Neural cell (in vitro differentiated cells): ENCODE measurements around the gene MEDAG. TPM values are rescaled to one million over a fixed set of nuclear protein-coding genes. Genes with fewer than 3 reads are reported as not detected.

Experiments used
- H2AFZ ChIP-seq: fragments of 200-600, 300-800 bp; sonication (generic), shearing (Covaris generic); 2 replicates; pipeline ENCODE4 v1.6.0; 2014; ENCODE audit warnings: low read depth, mild to moderate bottlenecking, antibody characterized with exemption, low read length, moderate library complexity
- H3F3A ChIP-seq: fragments of 200-600 bp; shearing (Covaris generic); 2 replicates; pipeline ENCODE4 v1.6.1; 2016; ENCODE audit warnings: mild to moderate bottlenecking, moderate library complexity, mixed read lengths, antibody characterized with exemption, low read length; ENCODE audit not compliant: insufficient read depth, poor library complexity, severe bottlenecking
- H3K27ac ChIP-seq: fragments of 200-600, 300-800 bp; sonication (generic), shearing (Covaris generic); 2 replicates; pipeline ENCODE4 v1.5.1; 2014; ENCODE audit warnings: mild to moderate bottlenecking, low read length, moderate library complexity
- H3K27me3 ChIP-seq: fragments of 300-800, 200-600 bp; sonication (generic), shearing (Covaris generic); 2 replicates; pipeline ENCODE4 v1.6.0; 2014; ENCODE audit warnings: mild to moderate bottlenecking, low read depth, low read length, moderate library complexity; ENCODE audit not compliant: insufficient read depth
- H3K36me3 ChIP-seq: fragments of 300-800, 200-600 bp; sonication (generic), shearing (Covaris generic); 2 replicates; pipeline ENCODE4 v1.5.1; 2014; ENCODE audit warnings: mild to moderate bottlenecking, antibody characterized with exemption, low read length, moderate library complexity; ENCODE audit not compliant: insufficient read depth
- H3K4me2 ChIP-seq: fragments of 300-800, 200-600 bp; sonication (generic), shearing (Covaris generic); 2 replicates; pipeline ENCODE4 v1.6.0; 2014; ENCODE audit warnings: mild to moderate bottlenecking, low read length
- H3K4me3 ChIP-seq: fragments of 300-800, 200-600 bp; sonication (generic), shearing (Covaris generic); 2 replicates; pipeline ENCODE4 v1.5.1; 2014; ENCODE audit warnings: mild to moderate bottlenecking, low read length, moderate library complexity
- H3K79me2 ChIP-seq: fragments of 200-600 bp; shearing (Covaris generic); replicated peaks from 2 replicates; pipeline ENCODE4 v1.6.0; 2014; ENCODE audit warnings: mild to moderate bottlenecking, low read length, moderate library complexity; ENCODE audit not compliant: insufficient read depth
- H3K9ac ChIP-seq: fragments of 300-800, 200-600 bp; sonication (generic), shearing (Covaris generic); 2 replicates; pipeline ENCODE4 v1.6.1; 2016; ENCODE audit warnings: mild to moderate bottlenecking, low read length, mixed read lengths
- H3K9me2 ChIP-seq: fragments of 200-600 bp; shearing (Covaris generic); 2 replicates; pipeline ENCODE4 v1.6.1; 2016; ENCODE audit warnings: mild to moderate bottlenecking, low read length, mixed read lengths; ENCODE audit not compliant: insufficient read depth
- H3K9me3 ChIP-seq: fragments of 200-600, 300-800 bp; sonication (generic), shearing (Covaris generic); 2 replicates; pipeline ENCODE4 v1.6.1; 2016; ENCODE audit warnings: mild to moderate bottlenecking, mixed run types, low read length, moderate library complexity, mixed read lengths
- H4K20me1 ChIP-seq: fragments of 200-600 bp; shearing (Covaris generic); 2 replicates; pipeline ENCODE4 v1.6.1; 2016; ENCODE audit warnings: mild to moderate bottlenecking, mixed run types; ENCODE audit not compliant: insufficient read depth
- EP300 ChIP-seq: fragments of 450-650 bp; conservative IDR thresholded peaks from 2 replicates; pipeline ENCODE4 v1.6.1; 2014; ENCODE audit warnings: antibody characterized with exemption, mild to moderate bottlenecking, moderate library complexity; ENCODE audit not compliant: poor library complexity, severe bottlenecking
- MXI1 ChIP-seq: fragments of 450-650 bp; conservative IDR thresholded peaks from 2 replicates; pipeline ENCODE4 v1.6.1; 2014; ENCODE audit warnings: antibody characterized with exemption, mild to moderate bottlenecking; ENCODE audit not compliant: poor library complexity, severe bottlenecking
- POLR2AphosphoS5 ChIP-seq: IDR thresholded peaks from 2 replicates; pipeline ENCODE4 v1.6.1; 2012
- RAD21 ChIP-seq: fragments of 450-650 bp; conservative IDR thresholded peaks from 2 replicates; pipeline ENCODE4 v1.6.1; 2014; ENCODE audit warnings: antibody characterized with exemption, mild to moderate bottlenecking, moderate library complexity
- SMC3 ChIP-seq: fragments of 450-650 bp; conservative IDR thresholded peaks from 2 replicates; pipeline ENCODE4 v1.6.1; 2014; ENCODE audit warnings: antibody characterized with exemption, mild to moderate bottlenecking, moderate library complexity; ENCODE audit not compliant: poor library complexity
- TAF1 ChIP-seq: IDR thresholded peaks from 2 replicates; pipeline ENCODE4 v1.6.1; 2012; ENCODE audit warnings: low read depth
- polyA plus RNA-seq: library from polyadenylated mRNA; depleted of rRNA; stranded (reverse); fragments of >200 nt; gene quantifications from 2 replicates; pipeline ENCODE4 v1.2.3, GENCODE V29; 2014
- TF ChIP-seq, protein P1 (sequence below): fragments of 450-650 bp; IDR thresholded peaks from 2 replicates; pipeline ENCODE4 v1.5.1; 2014; ENCODE audit warnings: antibody characterized with exemption, mild to moderate bottlenecking, moderate library complexity; ENCODE audit not compliant: poor library complexity, severe bottlenecking
- TF ChIP-seq, protein P2 (sequence below): IDR thresholded peaks from 2 replicates; pipeline ENCODE4 v1.6.1; 2012; ENCODE audit warnings: borderline replicate concordance

Gene MEDAG
- polyA plus RNA-seq, 1 donor from 2014 or later: not detected

- no peak for TF ChIP-seq SMC3
- TF ChIP-seq, protein P1, sequence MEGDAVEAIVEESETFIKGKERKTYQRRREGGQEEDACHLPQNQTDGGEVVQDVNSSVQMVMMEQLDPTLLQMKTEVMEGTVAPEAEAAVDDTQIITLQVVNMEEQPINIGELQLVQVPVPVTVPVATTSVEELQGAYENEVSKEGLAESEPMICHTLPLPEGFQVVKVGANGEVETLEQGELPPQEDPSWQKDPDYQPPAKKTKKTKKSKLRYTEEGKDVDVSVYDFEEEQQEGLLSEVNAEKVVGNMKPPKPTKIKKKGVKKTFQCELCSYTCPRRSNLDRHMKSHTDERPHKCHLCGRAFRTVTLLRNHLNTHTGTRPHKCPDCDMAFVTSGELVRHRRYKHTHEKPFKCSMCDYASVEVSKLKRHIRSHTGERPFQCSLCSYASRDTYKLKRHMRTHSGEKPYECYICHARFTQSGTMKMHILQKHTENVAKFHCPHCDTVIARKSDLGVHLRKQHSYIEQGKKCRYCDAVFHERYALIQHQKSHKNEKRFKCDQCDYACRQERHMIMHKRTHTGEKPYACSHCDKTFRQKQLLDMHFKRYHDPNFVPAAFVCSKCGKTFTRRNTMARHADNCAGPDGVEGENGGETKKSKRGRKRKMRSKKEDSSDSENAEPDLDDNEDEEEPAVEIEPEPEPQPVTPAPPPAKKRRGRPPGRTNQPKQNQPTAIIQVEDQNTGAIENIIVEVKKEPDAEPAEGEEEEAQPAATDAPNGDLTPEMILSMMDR: no peak
- TF ChIP-seq TAF1: no peak
- TF ChIP-seq, protein P2, sequence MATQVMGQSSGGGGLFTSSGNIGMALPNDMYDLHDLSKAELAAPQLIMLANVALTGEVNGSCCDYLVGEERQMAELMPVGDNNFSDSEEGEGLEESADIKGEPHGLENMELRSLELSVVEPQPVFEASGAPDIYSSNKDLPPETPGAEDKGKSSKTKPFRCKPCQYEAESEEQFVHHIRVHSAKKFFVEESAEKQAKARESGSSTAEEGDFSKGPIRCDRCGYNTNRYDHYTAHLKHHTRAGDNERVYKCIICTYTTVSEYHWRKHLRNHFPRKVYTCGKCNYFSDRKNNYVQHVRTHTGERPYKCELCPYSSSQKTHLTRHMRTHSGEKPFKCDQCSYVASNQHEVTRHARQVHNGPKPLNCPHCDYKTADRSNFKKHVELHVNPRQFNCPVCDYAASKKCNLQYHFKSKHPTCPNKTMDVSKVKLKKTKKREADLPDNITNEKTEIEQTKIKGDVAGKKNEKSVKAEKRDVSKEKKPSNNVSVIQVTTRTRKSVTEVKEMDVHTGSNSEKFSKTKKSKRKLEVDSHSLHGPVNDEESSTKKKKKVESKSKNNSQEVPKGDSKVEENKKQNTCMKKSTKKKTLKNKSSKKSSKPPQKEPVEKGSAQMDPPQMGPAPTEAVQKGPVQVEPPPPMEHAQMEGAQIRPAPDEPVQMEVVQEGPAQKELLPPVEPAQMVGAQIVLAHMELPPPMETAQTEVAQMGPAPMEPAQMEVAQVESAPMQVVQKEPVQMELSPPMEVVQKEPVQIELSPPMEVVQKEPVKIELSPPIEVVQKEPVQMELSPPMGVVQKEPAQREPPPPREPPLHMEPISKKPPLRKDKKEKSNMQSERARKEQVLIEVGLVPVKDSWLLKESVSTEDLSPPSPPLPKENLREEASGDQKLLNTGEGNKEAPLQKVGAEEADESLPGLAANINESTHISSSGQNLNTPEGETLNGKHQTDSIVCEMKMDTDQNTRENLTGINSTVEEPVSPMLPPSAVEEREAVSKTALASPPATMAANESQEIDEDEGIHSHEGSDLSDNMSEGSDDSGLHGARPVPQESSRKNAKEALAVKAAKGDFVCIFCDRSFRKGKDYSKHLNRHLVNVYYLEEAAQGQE: no peak
- H4K20me1 ChIP-seq: no peaks in the 10 kb centered on the region
- H3F3A ChIP-seq: no peaks in the 10 kb centered on the region
- H3K27ac ChIP-seq: no peak overlapping the region
- H3K4me3 ChIP-seq: no peak overlapping the region
- no peak overlapping the region for H3K4me2 ChIP-seq
- no peak overlapping the region for H2AFZ ChIP-seq
- H3K36me3 ChIP-seq: no peaks in the 10 kb centered on the region
- H3K9ac ChIP-seq: no peak overlapping the region
- H3K79me2 ChIP-seq: no peaks in the 10 kb centered on the region
- H3K9me3 ChIP-seq: no peaks in the 10 kb centered on the region
- no peaks in the 10 kb centered on the region for H3K27me3 ChIP-seq
- no peaks in the 10 kb centered on the region for H3K9me2 ChIP-seq
These were observed 23.8 kb upstream of the MEDAG start for GRCh38 chr13:30882026-30882850.

DNA sequence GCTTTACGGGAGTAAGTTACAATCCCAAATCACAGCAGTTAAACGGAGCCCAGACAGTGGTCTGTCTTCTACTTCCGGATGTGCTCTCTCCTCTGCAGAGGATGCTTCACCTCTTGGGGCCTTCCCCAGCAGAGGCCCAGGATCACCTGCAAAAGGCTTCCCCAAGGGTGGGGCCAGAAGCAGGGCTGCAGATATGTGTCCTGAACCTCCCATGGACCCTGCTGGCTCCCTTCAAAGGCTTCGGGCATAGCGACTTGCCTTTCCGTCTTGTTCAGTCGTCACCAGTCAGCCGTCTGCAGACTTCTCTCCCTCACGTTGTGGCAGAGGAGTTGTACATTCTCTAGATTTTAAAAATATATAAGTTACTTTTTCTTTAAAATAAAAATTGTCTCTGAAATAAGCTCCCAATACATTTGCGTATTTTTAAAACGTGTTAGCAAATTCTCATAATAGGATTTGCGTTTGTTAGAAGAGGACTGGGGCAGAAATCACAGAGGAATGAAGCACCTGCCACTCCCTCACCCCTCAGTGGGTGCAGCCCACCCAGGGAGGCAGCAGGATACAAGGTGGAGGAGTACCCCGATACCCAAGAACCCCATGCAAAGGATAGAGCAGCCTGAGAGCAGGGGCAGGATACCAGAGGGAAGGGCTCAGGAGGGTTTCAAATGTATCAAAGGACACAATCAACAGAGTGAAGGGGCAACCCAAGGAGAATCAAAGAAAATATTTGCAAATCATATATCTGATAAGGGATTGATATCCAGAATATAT lies 22.9 kb upstream of the MEDAG start:
- no peaks in the 10 kb centered on the region for H4K20me1 ChIP-seq
- no peaks in the 10 kb centered on the region for H3K27me3 ChIP-seq
- no peak overlapping the region for H3K4me2 ChIP-seq
- H2AFZ ChIP-seq: no peak overlapping the region
- H3K36me3 ChIP-seq: no peaks in the 10 kb centered on the region
- H3F3A ChIP-seq: no peaks in the 10 kb centered on the region
- H3K9ac ChIP-seq: no peak overlapping the region
- no peak overlapping the region for H3K27ac ChIP-seq
- H3K9me3 ChIP-seq: no peaks in the 10 kb centered on the region
- no peaks in the 10 kb centered on the region for H3K79me2 ChIP-seq
- no peak for TF ChIP-seq EP300
- TF ChIP-seq, protein P2: no peak
- TF ChIP-seq, protein P1: no peak
- no peak for TF ChIP-seq RAD21
- no peak for TF ChIP-seq MXI1
- no peak for TF ChIP-seq SMC3
- no peak for TF ChIP-seq POLR2AphosphoS5
- no peak overlapping the region for H3K4me3 ChIP-seq
- no peaks in the 10 kb centered on the region for H3K9me2 ChIP-seq
